Endothelial cell (in vitro differentiated cells): ENCODE data around the gene NDE1. TPM values are rescaled to one million over a fixed set of nuclear protein-coding genes. Genes with fewer than 3 reads are reported as not detected.
"Not testable (repeated sequence)": the region's sequence is repeated elsewhere in the genome, so short reads cannot be mapped to it uniquely, and the experiment has no call there.

Experiments used
- DNase-seq: peaks from one replicate; pipeline ENCODE4 v3.0.0; 2021; ENCODE audit warnings: low spot score
- H3K27ac Mint-ChIP-seq: one replicate; pipeline ENCODE4 v1.8.0; 2021; ENCODE audit warnings: mixed read lengths, inconsistent platforms; ENCODE audit not compliant: unreplicated experiment
- H3K27me3 Mint-ChIP-seq: one replicate; pipeline ENCODE4 v1.8.0; 2021; ENCODE audit warnings: mild to moderate bottlenecking, moderate library complexity, mixed read lengths, inconsistent platforms; ENCODE audit not compliant: unreplicated experiment
- H3K36me3 Mint-ChIP-seq: one replicate; pipeline ENCODE4 v1.8.0; 2021; ENCODE audit warnings: mild to moderate bottlenecking, low read depth, mixed read lengths, inconsistent platforms; ENCODE audit not compliant: unreplicated experiment
- H3K4me1 Mint-ChIP-seq: one replicate; pipeline ENCODE4 v1.8.0; 2021; ENCODE audit warnings: mild to moderate bottlenecking, mixed read lengths, inconsistent platforms; ENCODE audit not compliant: unreplicated experiment
- H3K4me3 Mint-ChIP-seq: one replicate; pipeline ENCODE4 v1.8.0; 2021; ENCODE audit warnings: mild to moderate bottlenecking, mixed read lengths, inconsistent platforms; ENCODE audit not compliant: unreplicated experiment
- H3K9me3 Mint-ChIP-seq: one replicate; pipeline ENCODE4 v1.8.0; 2021; ENCODE audit warnings: mixed read lengths, inconsistent platforms; ENCODE audit not compliant: unreplicated experiment
- total RNA-seq: library from RNA; stranded (reverse); fragmentation: NEBNext Ultra II Directional; extraction: Animal tissue kit (Norgen Biotek cat#: 25700); gene quantifications from one replicate; pipeline ENCODE4 v1.2.1, GENCODE V29; 2021; ENCODE audit not compliant: unreplicated experiment
- TF ChIP-seq, protein P1 (sequence below): fragments of 200-600 bp; sonication (generic); IDR thresholded peaks from one replicate; pipeline ENCODE4 v1.5.0; 2021; ENCODE audit warnings: antibody characterized with exemption; ENCODE audit not compliant: unreplicated experiment

The NDE1 gene
- total RNA-seq, 1 donor from 2014 or later = 24.1 TPM

DNA sequence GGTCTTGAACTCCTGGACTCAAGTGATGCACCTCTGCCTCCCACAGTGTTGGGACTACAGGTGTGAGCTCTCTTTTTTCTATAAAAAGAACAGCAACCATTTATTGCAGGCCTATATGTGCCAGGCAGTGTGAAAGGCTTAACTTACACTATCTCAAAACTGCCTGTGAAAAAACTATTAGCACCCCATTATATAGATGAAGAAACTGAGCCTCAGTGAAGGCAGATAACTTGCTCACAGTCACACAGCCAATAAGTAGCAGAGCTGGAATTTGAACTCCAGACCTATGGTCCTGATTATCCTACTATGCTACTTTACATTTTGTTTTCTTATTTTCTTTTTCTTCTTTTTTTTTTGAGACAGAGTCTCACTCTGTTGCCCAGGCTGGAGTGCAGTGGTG, 15.1 kb downstream of the NDE1 start:
- TF ChIP-seq, protein P1, sequence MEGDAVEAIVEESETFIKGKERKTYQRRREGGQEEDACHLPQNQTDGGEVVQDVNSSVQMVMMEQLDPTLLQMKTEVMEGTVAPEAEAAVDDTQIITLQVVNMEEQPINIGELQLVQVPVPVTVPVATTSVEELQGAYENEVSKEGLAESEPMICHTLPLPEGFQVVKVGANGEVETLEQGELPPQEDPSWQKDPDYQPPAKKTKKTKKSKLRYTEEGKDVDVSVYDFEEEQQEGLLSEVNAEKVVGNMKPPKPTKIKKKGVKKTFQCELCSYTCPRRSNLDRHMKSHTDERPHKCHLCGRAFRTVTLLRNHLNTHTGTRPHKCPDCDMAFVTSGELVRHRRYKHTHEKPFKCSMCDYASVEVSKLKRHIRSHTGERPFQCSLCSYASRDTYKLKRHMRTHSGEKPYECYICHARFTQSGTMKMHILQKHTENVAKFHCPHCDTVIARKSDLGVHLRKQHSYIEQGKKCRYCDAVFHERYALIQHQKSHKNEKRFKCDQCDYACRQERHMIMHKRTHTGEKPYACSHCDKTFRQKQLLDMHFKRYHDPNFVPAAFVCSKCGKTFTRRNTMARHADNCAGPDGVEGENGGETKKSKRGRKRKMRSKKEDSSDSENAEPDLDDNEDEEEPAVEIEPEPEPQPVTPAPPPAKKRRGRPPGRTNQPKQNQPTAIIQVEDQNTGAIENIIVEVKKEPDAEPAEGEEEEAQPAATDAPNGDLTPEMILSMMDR = no peak
- H3K4me3 Mint-ChIP-seq = no peak overlapping the region
- peaks cover 10% of the 10 kb centered on the region for H3K36me3 Mint-ChIP-seq
- no peaks in the 10 kb centered on the region for H3K27me3 Mint-ChIP-seq
- H3K4me1 Mint-ChIP-seq = peaks cover 7% of the 10 kb centered on the region
- no peak overlapping the region for H3K27ac Mint-ChIP-seq
- no peaks in the 10 kb centered on the region for H3K9me3 Mint-ChIP-seq
- DNase-seq = no peak

GRCh38 chr16:15667091-15667742, 17.2 kb downstream of the NDE1 start:
- H3K27me3 Mint-ChIP-seq = peaks cover 2% of the 10 kb centered on the region
- H3K4me1 Mint-ChIP-seq = no peaks in the 10 kb centered on the region
- DNase-seq = no peak
- TF ChIP-seq, protein P1 = no peak
- H3K27ac Mint-ChIP-seq = no peak overlapping the region
- H3K9me3 Mint-ChIP-seq = no peaks in the 10 kb centered on the region
- H3K36me3 Mint-ChIP-seq = peaks cover 8% of the 10 kb centered on the region
- no peak overlapping the region for H3K4me3 Mint-ChIP-seq

GRCh38 chr16:15671530-15672117, 21.6 kb downstream of the NDE1 start:
- no peaks in the 10 kb centered on the region for H3K4me1 Mint-ChIP-seq
- no peaks in the 10 kb centered on the region for H3K9me3 Mint-ChIP-seq
- peaks cover 2% of the 10 kb centered on the region for H3K27me3 Mint-ChIP-seq
- TF ChIP-seq, protein P1 = no peak
- H3K27ac Mint-ChIP-seq = no peak overlapping the region
- peaks cover 13% of the 10 kb centered on the region for H3K36me3 Mint-ChIP-seq
- no peak for DNase-seq
- H3K4me3 Mint-ChIP-seq = no peak overlapping the region

DNA sequence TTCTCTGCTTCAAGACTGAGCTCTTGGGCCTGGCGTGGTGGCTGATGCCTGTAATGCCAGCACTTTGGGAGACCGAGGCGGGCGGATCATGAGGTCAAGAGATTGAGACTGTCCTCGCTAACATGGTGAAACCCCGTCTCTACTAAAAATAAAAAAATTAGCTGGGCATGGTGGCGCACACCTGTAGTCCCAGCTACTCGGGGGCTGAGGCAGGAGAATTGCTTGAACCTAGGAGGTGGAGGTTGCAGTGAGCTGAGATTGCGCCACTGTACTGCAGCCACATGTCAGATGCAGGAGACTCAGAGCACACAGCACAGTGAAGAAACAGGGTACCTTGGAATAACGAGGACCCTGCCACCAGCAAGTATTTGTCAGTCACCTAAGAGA, 22.1 kb downstream of the NDE1 start:
- not testable (repeated sequence) for H3K4me1 Mint-ChIP-seq, H3K9me3 Mint-ChIP-seq, H3K27me3 Mint-ChIP-seq, H3K4me3 Mint-ChIP-seq, DNase-seq, H3K27ac Mint-ChIP-seq
- peaks cover 13% of the 10 kb centered on the region for H3K36me3 Mint-ChIP-seq

DNA sequence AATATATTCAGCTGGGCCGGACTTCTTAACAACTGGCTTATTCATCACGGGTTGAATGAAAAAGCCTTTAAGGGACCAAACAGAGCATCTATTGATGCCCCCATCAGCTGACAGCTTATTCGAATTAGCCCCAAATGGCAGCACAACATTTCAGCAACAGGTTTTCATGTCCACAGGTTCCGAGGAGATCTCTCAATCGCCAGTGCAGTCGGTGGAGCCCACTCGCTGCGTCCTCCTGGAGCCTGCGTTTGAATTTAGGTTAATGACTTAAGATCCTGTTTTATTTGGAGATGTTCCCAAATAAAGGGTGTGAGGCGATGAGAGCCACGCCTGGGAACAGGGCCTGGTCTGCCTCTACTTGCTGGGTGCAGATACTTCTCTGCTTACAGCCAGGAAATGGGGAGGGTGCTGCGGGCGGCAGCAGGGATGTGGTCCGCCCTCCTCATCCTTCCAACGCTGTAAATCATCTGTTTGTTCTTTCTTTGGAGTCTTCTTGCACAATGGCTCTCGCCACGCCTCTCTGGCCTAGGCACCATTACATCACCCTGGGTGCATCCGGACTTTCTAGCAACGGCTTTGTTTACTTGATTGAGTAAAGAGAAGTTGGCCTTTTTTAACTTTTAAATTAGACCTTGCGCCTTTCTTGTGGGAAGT, 22.6 kb downstream of the NDE1 start:
- H3K4me1 Mint-ChIP-seq = no peaks in the 10 kb centered on the region
- H3K36me3 Mint-ChIP-seq = peaks cover 14% of the 10 kb centered on the region
- no peak overlapping the region for H3K4me3 Mint-ChIP-seq
- H3K27me3 Mint-ChIP-seq = peaks cover 2% of the 10 kb centered on the region
- no peaks in the 10 kb centered on the region for H3K9me3 Mint-ChIP-seq
- no peak overlapping the region for H3K27ac Mint-ChIP-seq
- DNase-seq = no peak
- TF ChIP-seq, protein P1 = no peak
